Measurements from ENCODE around the gene GLIS1. TPM values are rescaled to one million over a fixed set of nuclear protein-coding genes. Genes with fewer than 3 reads are reported as not detected.

Gene GLIS1
- polyA plus RNA-seq, 1 experiment = 1.9 TPM

GRCh38 chr1:53662951-53663350, 76.0 kb downstream of the GLIS1 start:
- H3K27me3 ChIP-seq (ENCODE audit: control insufficient read depth, insufficient read depth, low read length) = peaks cover 7% of the 10 kb centered on the region; the same call in 1 of the 2 replicates
- ChIA-PET CTCF (interaction anchor here (1.2 kb wide), 1 partner anchor 20 kb away, joined by 3 read pairs; no protein-coding TSS in a partner anchor), POLR2A (no interaction called here)
- no peak for TF ChIP-seq CTCF (IDR thresholded peaks at IDR 0.05; ENCODE audit: insufficient read depth, low read depth, low read length)
- no peak overlapping the region for H3K4me3 ChIP-seq (ENCODE audit: low read depth, low read length)
- no peaks in the 10 kb centered on the region for H3K36me3 ChIP-seq (ENCODE audit: control insufficient read depth, insufficient read depth, low read length)
- no peak for DNase-seq (ENCODE audit: low read depth)

DNA sequence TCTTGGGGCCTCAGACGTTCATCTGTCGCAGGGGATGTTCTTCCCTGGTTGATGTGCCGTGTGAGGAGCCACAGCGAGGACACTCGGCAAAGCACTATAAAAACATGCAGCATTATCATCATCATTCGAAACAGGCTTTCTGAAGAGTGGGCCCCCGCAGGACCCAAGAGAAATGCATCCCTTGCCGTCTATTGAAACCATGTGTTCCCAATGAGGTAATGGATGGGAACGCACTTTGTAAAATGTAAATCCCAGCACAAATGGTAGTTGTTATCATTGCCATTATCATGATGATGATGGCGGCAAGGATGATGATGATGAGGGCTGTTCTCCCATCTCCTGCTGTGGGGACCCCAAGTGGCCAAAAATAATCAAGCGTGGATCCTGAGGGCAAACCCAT, 76.8 kb downstream of the GLIS1 start:
- DNase-seq (ENCODE audit: low read depth) = no peak
- ChIA-PET CTCF (interaction anchor here (1.2 kb wide), 1 partner anchor 20 kb away, joined by 3 read pairs; no protein-coding TSS in a partner anchor), POLR2A (no interaction called here)
- H3K27me3 ChIP-seq (ENCODE audit: control insufficient read depth, insufficient read depth, low read length) = peaks cover 8% of the 10 kb centered on the region; the same call in 1 of the 2 replicates
- TF ChIP-seq CTCF (IDR thresholded peaks at IDR 0.05; ENCODE audit: insufficient read depth, low read depth, low read length) = no peak
- no peak overlapping the region for H3K4me3 ChIP-seq (ENCODE audit: low read depth, low read length)
- no peaks in the 10 kb centered on the region for H3K36me3 ChIP-seq (ENCODE audit: control insufficient read depth, insufficient read depth, low read length)

DNA sequence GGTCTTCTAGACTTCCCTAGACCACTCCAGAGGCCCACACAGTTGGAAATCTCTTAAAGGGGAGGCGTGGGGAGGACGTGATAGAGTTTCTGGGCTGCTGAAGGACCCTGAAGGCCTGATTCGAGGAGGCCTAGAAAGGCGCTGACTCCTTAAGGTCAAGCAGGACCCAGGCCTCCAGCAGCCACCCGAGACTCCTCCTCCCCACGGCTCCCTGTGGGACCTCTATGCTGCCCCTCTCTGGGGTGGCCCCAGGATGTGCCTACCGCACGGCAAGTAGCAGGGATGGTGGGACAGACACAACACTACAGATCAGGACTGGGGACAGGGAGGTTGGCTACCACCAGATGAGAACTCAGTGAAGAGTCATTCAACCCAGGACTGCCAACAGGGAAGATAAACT, 77.5 kb downstream of the GLIS1 start:
- no peak for DNase-seq (ENCODE audit: low read depth)
- Histone ChIP-seq H3K4me3 (ENCODE audit: low read depth, low read length) (no peak overlapping the region), H3K27me3 (ENCODE audit: control insufficient read depth, insufficient read depth, low read length) (peaks cover 8% of the 10 kb centered on the region; the same call in 1 of the 2 replicates), H3K36me3 (ENCODE audit: control insufficient read depth, insufficient read depth, low read length) (no peaks in the 10 kb centered on the region)
- POLR2A ChIA-PET = no interaction called here
- CTCF ChIA-PET = no interaction called here
- TF ChIP-seq CTCF (IDR thresholded peaks at IDR 0.05; ENCODE audit: insufficient read depth, low read depth, low read length) = no peak

GRCh38 chr1:53660666-53661065, 78.3 kb downstream of the GLIS1 start:
- Histone ChIP-seq H3K27me3 (ENCODE audit: control insufficient read depth, insufficient read depth, low read length) (peaks cover 8% of the 10 kb centered on the region; the same call in 1 of the 2 replicates), H3K36me3 (ENCODE audit: control insufficient read depth, insufficient read depth, low read length) (no peaks in the 10 kb centered on the region), H3K4me3 (ENCODE audit: low read depth, low read length) (no peak overlapping the region)
- ChIA-PET POLR2A (no interaction called here), CTCF (interaction anchor here (0.7 to 1.2 kb wide), 2 partner anchors 9 to 212 kb away, joined by 3 read pairs; no protein-coding TSS in a partner anchor)
- no peak for DNase-seq (ENCODE audit: low read depth)
- TF ChIP-seq CTCF (IDR thresholded peaks at IDR 0.05; ENCODE audit: insufficient read depth, low read depth, low read length) = no peak

DNA sequence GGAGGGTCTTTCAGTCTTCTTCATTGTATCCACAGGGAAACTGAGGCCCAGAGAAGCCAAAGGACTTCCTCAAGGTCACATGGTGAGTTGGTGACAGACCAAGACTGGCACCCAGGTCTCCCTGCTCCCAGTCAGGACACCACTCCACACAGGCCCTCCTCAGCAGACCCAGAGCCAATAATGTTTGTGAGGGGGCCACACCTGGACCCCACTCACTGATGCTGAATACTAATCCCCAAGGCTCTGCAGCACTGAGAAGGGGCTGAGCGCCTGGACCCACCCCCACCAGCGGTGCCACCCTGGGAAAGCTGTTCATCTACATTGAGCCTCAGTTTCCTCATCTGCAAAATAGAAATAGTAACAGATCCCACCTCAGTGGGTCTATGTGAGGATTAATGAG, 79.5 kb downstream of the GLIS1 start:
- POLR2A ChIA-PET = no interaction called here
- H3K4me3 ChIP-seq (ENCODE audit: low read depth, low read length) = no peak overlapping the region
- CTCF ChIA-PET = interaction anchor here (1.2 kb wide), 1 partner anchor 7 kb away, joined by 3 read pairs; no protein-coding TSS in a partner anchor
- DNase-seq (ENCODE audit: low read depth) = no peak
- H3K36me3 ChIP-seq (ENCODE audit: control insufficient read depth, insufficient read depth, low read length) = no peaks in the 10 kb centered on the region
- H3K27me3 ChIP-seq (ENCODE audit: control insufficient read depth, insufficient read depth, low read length) = peaks cover 8% of the 10 kb centered on the region; the same call in 1 of the 2 replicates
- no peak for TF ChIP-seq CTCF (IDR thresholded peaks at IDR 0.05; ENCODE audit: insufficient read depth, low read depth, low read length)

All from BJ (cell line).